Measurements from ENCODE around the gene VSIR. TPM values are rescaled to one million over a fixed set of nuclear protein-coding genes. Genes with fewer than 3 reads are reported as not detected.

Gene VSIR
- total RNA-seq, 4 donors from 2014 or later: 34.7 to 83.6 (median 61.6) TPM

DNA sequence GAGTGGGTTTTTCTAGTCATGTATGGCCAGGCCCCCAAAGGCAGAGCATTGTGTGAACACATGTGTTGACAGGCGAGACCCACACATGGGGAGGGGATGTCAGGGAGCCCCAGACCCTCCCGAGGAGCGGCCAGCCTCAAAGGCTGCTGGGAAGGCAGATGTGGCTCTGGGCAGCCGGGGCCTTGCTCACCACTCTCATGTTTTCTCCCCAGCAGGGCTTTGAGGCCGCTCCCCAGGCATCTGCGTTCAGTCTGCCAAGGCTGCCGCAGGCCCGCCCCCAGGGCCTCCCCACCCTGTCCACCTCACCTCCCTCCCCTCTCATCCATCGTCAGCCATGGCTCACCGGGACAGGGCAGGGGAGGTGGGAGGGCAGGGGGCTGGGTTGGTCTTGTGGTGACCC lies 16.6 kb upstream of the VSIR start:
- H3K27ac ChIP-seq: no peak overlapping the region
- peaks cover 5% of the 10 kb centered on the region for H3K27me3 ChIP-seq
- TF ChIP-seq POLR2A (IDR thresholded peaks at IDR 0.05): no peak
- TF ChIP-seq EP300 (IDR thresholded peaks at IDR 0.05): no peak
- no peak for TF ChIP-seq CTCF (IDR thresholded peaks at IDR 0.05)
- no peak for TF ChIP-seq POLR2AphosphoS5 (IDR thresholded peaks at IDR 0.05)
- peaks cover 0 to 9% of the 10 kb centered on the region in 2 donors for H3K36me3 ChIP-seq
- H3K4me1 ChIP-seq: no peaks in the 10 kb centered on the region
- no peak for ATAC-seq
- H3K9me3 ChIP-seq: no peaks in the 10 kb centered on the region
- 70% methylated on average over 3 of the region's 10 CpGs; no CpG with 5 or more reads in 1 of the 2 donors for WGBS, 2 donors (ENCODE audit: low coverage in 1 of 2)
- H3K4me3 ChIP-seq: no peak overlapping the region

GRCh38 chr10:71788954-71789353 lies 15.6 kb upstream of the VSIR start:
- no peak for ATAC-seq
- H3K27me3 ChIP-seq: peaks cover 5% of the 10 kb centered on the region
- no peaks in the 10 kb centered on the region for H3K4me1 ChIP-seq
- H3K36me3 ChIP-seq: peaks cover 0 to 4% of the 10 kb centered on the region in 2 donors
- H3K9me3 ChIP-seq: no peaks in the 10 kb centered on the region
- no peak for TF ChIP-seq CTCF (IDR thresholded peaks at IDR 0.05)
- no peak for TF ChIP-seq POLR2A (IDR thresholded peaks at IDR 0.05)
- H3K27ac ChIP-seq: no peak overlapping the region
- 83% methylated on average over 2 of the region's 8 CpGs; no CpG with 5 or more reads in 1 of the 2 donors for WGBS, 2 donors (ENCODE audit: low coverage in 1 of 2)
- H3K4me3 ChIP-seq: no peak overlapping the region

DNA sequence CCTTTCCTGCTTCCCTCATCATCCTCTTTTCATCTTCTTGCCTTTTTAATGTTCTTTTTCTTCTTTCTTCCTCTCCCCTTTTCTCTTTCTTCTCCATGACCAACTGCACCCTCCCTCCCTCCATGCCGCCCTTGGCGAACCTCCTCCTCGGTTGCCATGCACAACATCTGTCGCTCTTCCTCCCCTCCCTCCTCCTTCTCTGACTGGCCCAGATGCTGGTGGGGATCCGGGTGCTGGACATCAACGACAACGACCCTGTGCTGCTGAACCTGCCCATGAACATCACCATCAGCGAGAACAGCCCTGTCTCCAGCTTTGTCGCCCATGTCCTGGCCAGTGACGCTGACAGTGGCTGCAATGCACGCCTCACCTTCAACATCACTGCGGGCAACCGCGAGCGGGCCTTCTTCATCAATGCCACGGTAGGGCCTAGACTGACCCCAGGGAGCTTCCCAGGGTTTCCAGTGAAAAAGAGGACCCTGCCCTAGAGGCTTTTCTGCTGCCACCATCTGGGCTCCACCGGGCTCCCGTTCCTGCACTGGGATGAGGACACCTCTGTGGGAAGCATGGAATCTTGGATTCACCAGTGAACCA lies 11.5 kb upstream of the VSIR start:
- H3K9me3 ChIP-seq: no peaks in the 10 kb centered on the region
- no peak for ATAC-seq
- no peak overlapping the region for H3K27ac ChIP-seq
- 75% methylated on average over 5 of the region's 18 CpGs; no CpG with 5 or more reads in 1 of the 2 donors for WGBS, 2 donors (ENCODE audit: low coverage in 1 of 2)
- peaks cover 5% of the 10 kb centered on the region for H3K27me3 ChIP-seq
- no peak overlapping the region for H3K4me3 ChIP-seq
- no peak for TF ChIP-seq CTCF (IDR thresholded peaks at IDR 0.05)
- TF ChIP-seq POLR2AphosphoS5 (IDR thresholded peaks at IDR 0.05): no peak
- no peak for TF ChIP-seq EP300 (IDR thresholded peaks at IDR 0.05)
- no peak for TF ChIP-seq POLR2A (IDR thresholded peaks at IDR 0.05)
- H3K4me1 ChIP-seq: peaks cover 0 to 15% (median 0%) of the 10 kb centered on the region in 3 donors
- H3K36me3 ChIP-seq: no peaks in the 10 kb centered on the region

DNA sequence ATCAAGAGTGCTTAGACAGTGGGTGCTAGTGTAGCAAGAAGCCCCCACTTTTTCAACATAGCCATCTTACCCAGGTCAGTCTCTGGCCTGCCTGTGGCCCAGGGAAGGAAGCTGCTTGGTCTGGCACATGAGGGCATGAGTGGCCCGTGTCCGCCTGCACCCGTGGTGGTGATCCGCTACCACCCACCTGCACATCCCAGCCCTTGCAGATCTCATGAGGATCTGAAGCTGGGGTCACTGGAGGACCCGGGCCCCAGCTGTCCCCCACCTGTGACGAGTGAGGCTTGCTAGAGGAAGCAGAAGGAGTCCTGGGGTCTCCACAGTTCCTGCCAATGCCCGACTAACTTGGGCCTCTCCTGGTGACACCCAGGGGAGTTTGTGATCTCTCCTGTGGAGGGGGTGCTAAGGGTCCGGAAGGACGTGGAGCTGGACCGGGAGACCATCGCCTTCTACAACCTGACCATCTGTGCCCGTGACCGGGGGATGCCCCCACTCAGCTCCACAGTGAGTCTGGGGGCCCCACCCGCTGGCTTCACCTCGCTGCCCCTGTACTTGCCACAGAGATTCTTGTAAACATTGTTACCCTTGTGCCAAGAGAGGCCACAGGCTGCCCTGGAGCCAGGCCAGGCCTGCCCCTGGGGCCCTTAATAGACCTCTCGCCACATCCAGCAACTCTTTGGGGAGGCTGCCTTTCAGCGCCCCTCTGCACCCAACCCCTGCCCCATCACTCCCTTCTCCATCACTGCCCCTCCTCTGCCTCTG lies 10.8 kb upstream of the VSIR start:
- TF ChIP-seq POLR2AphosphoS5 (IDR thresholded peaks at IDR 0.05) (no peak), EP300 (IDR thresholded peaks at IDR 0.05) (no peak), POLR2A (IDR thresholded peaks at IDR 0.05) (no peak), CTCF (IDR thresholded peaks at IDR 0.05) (no peak)
- H3K4me1 ChIP-seq: peaks cover 0 to 15% (median 0%) of the 10 kb centered on the region in 3 donors
- H3K4me3 ChIP-seq: no peak overlapping the region
- no peak for ATAC-seq
- no peak overlapping the region for H3K27ac ChIP-seq
- no peaks in the 10 kb centered on the region for H3K36me3 ChIP-seq
- H3K9me3 ChIP-seq: no peaks in the 10 kb centered on the region
- WGBS, 2 donors (ENCODE audit: low coverage in 1 of 2): 100% methylated on average over 1 to 3 of the region's 17 CpGs
- peaks cover 2% of the 10 kb centered on the region for H3K27me3 ChIP-seq
